ENCODE measurements around the gene CACNG1.

The CACNG1 gene

GRCh38 chr17:67047382-67047781 is 3.0 kb downstream of the CACNG1 start:
- no peaks in the 10 kb centered on the region for H3K27me3 ChIP-seq (ENCODE audit: control insufficient read depth, insufficient read depth, low read length)
- H3K9ac ChIP-seq (ENCODE audit: low read length), result no peak overlapping the region
- H3K4me3 ChIP-seq (ENCODE audit: low read length), result no peak overlapping the region
- no peaks in the 10 kb centered on the region for H3K36me3 ChIP-seq (ENCODE audit: control insufficient read depth, insufficient read depth, low read length)
- no peak overlapping the region for H3K27ac ChIP-seq (ENCODE audit: low read depth, low read length)
- no peaks in the 10 kb centered on the region for H3K4me1 ChIP-seq (ENCODE audit: control insufficient read depth, insufficient read depth, low read length)

- Histone ChIP-seq H3K27ac (ENCODE audit: low read depth, low read length) (no peak overlapping the region), H3K36me3 (ENCODE audit: control insufficient read depth, insufficient read depth, low read length) (no peaks in the 10 kb centered on the region), H3K4me1 (ENCODE audit: control insufficient read depth, insufficient read depth, low read length) (no peaks in the 10 kb centered on the region), H3K9ac (ENCODE audit: low read length) (no peak overlapping the region), H3K4me3 (ENCODE audit: low read length) (no peak overlapping the region), H3K27me3 (ENCODE audit: control insufficient read depth, insufficient read depth, low read length) (no peaks in the 10 kb centered on the region)
These were observed 4.8 kb downstream of the CACNG1 start for GRCh38 chr17:67049025-67049739.

- no peak overlapping the region for H3K27ac ChIP-seq (ENCODE audit: low read depth, low read length)
- no peaks in the 10 kb centered on the region for H3K36me3 ChIP-seq (ENCODE audit: control insufficient read depth, insufficient read depth, low read length)
- no peak overlapping the region for H3K9ac ChIP-seq (ENCODE audit: low read length)
- H3K27me3 ChIP-seq (ENCODE audit: control insufficient read depth, insufficient read depth, low read length), result no peaks in the 10 kb centered on the region
- no peak overlapping the region for H3K4me3 ChIP-seq (ENCODE audit: low read length)
- no peaks in the 10 kb centered on the region for H3K4me1 ChIP-seq (ENCODE audit: control insufficient read depth, insufficient read depth, low read length)
These were observed 5.7 kb downstream of the CACNG1 start for GRCh38 chr17:67050066-67050465.

- Histone ChIP-seq H3K27me3 (ENCODE audit: control insufficient read depth, insufficient read depth, low read length) (no peaks in the 10 kb centered on the region), H3K4me3 (ENCODE audit: low read length) (no peak overlapping the region), H3K27ac (ENCODE audit: low read depth, low read length) (no peak overlapping the region), H3K9ac (ENCODE audit: low read length) (no peak overlapping the region), H3K36me3 (ENCODE audit: control insufficient read depth, insufficient read depth, low read length) (no peaks in the 10 kb centered on the region), H3K4me1 (ENCODE audit: control insufficient read depth, insufficient read depth, low read length) (no peaks in the 10 kb centered on the region)
These were observed 6.3 kb downstream of the CACNG1 start for GRCh38 chr17:67050471-67051154.

GRCh38 chr17:67051155-67051538 is 6.8 kb downstream of the CACNG1 start:
- H3K27me3 ChIP-seq (ENCODE audit: control insufficient read depth, insufficient read depth, low read length), result no peaks in the 10 kb centered on the region
- H3K36me3 ChIP-seq (ENCODE audit: control insufficient read depth, insufficient read depth, low read length), result no peaks in the 10 kb centered on the region
- no peak overlapping the region for H3K9ac ChIP-seq (ENCODE audit: low read length)
- no peak overlapping the region for H3K4me3 ChIP-seq (ENCODE audit: low read length)
- H3K4me1 ChIP-seq (ENCODE audit: control insufficient read depth, insufficient read depth, low read length), result no peaks in the 10 kb centered on the region
- H3K27ac ChIP-seq (ENCODE audit: low read depth, low read length), result no peak overlapping the region

- H3K27me3 ChIP-seq (ENCODE audit: control insufficient read depth, insufficient read depth, low read length), result no peaks in the 10 kb centered on the region
- no peaks in the 10 kb centered on the region for H3K36me3 ChIP-seq (ENCODE audit: control insufficient read depth, insufficient read depth, low read length)
- H3K27ac ChIP-seq (ENCODE audit: low read depth, low read length), result no peak overlapping the region
- H3K4me1 ChIP-seq (ENCODE audit: control insufficient read depth, insufficient read depth, low read length), result no peaks in the 10 kb centered on the region
- H3K4me3 ChIP-seq (ENCODE audit: low read length), result no peak overlapping the region
- H3K9ac ChIP-seq (ENCODE audit: low read length), result no peak overlapping the region
These were observed 7.5 kb downstream of the CACNG1 start for GRCh38 chr17:67051837-67052236.

GRCh38 chr17:67052720-67053437 is 8.5 kb downstream of the CACNG1 start:
- Histone ChIP-seq H3K4me1 (ENCODE audit: control insufficient read depth, insufficient read depth, low read length) (no peaks in the 10 kb centered on the region), H3K4me3 (ENCODE audit: low read length) (no peak overlapping the region), H3K27me3 (ENCODE audit: control insufficient read depth, insufficient read depth, low read length) (no peaks in the 10 kb centered on the region), H3K27ac (ENCODE audit: low read depth, low read length) (no peak overlapping the region), H3K9ac (ENCODE audit: low read length) (no peak overlapping the region), H3K36me3 (ENCODE audit: control insufficient read depth, insufficient read depth, low read length) (no peaks in the 10 kb centered on the region)

- no peak overlapping the region for H3K9ac ChIP-seq (ENCODE audit: low read length)
- H3K4me3 ChIP-seq (ENCODE audit: low read length), result no peak overlapping the region
- no peaks in the 10 kb centered on the region for H3K27me3 ChIP-seq (ENCODE audit: control insufficient read depth, insufficient read depth, low read length)
- no peaks in the 10 kb centered on the region for H3K36me3 ChIP-seq (ENCODE audit: control insufficient read depth, insufficient read depth, low read length)
- H3K27ac ChIP-seq (ENCODE audit: low read depth, low read length), result no peak overlapping the region
- no peaks in the 10 kb centered on the region for H3K4me1 ChIP-seq (ENCODE audit: control insufficient read depth, insufficient read depth, low read length)
These were observed 9.2 kb downstream of the CACNG1 start for GRCh38 chr17:67053438-67054000.

- Histone ChIP-seq H3K4me3 (ENCODE audit: low read length) (no peak overlapping the region), H3K9ac (ENCODE audit: low read length) (no peak overlapping the region), H3K27ac (ENCODE audit: low read depth, low read length) (no peak overlapping the region), H3K4me1 (ENCODE audit: control insufficient read depth, insufficient read depth, low read length) (no peaks in the 10 kb centered on the region), H3K27me3 (ENCODE audit: control insufficient read depth, insufficient read depth, low read length) (no peaks in the 10 kb centered on the region), H3K36me3 (ENCODE audit: control insufficient read depth, insufficient read depth, low read length) (no peaks in the 10 kb centered on the region)
These were observed 9.7 kb downstream of the CACNG1 start for GRCh38 chr17:67054011-67054591.

GRCh38 chr17:67054608-67055007 is 10.3 kb downstream of the CACNG1 start:
- Histone ChIP-seq H3K4me1 (ENCODE audit: control insufficient read depth, insufficient read depth, low read length) (no peaks in the 10 kb centered on the region), H3K4me3 (ENCODE audit: low read length) (no peak overlapping the region), H3K9ac (ENCODE audit: low read length) (no peak overlapping the region), H3K36me3 (ENCODE audit: control insufficient read depth, insufficient read depth, low read length) (no peaks in the 10 kb centered on the region), H3K27ac (ENCODE audit: low read depth, low read length) (no peak overlapping the region), H3K27me3 (ENCODE audit: control insufficient read depth, insufficient read depth, low read length) (no peaks in the 10 kb centered on the region)

GRCh38 chr17:67055041-67055443 is 10.7 kb downstream of the CACNG1 start:
- Histone ChIP-seq H3K27me3 (ENCODE audit: control insufficient read depth, insufficient read depth, low read length) (no peaks in the 10 kb centered on the region), H3K9ac (ENCODE audit: low read length) (no peak overlapping the region), H3K4me1 (ENCODE audit: control insufficient read depth, insufficient read depth, low read length) (no peaks in the 10 kb centered on the region), H3K27ac (ENCODE audit: low read depth, low read length) (no peak overlapping the region), H3K4me3 (ENCODE audit: low read length) (no peak overlapping the region), H3K36me3 (ENCODE audit: control insufficient read depth, insufficient read depth, low read length) (no peaks in the 10 kb centered on the region)
